Measurements from ENCODE around the gene BDKRB2.
A peak's percentile ranks its signal among the peaks of the same experiment; 100 is the strongest.

BDKRB2 gene

DNA sequence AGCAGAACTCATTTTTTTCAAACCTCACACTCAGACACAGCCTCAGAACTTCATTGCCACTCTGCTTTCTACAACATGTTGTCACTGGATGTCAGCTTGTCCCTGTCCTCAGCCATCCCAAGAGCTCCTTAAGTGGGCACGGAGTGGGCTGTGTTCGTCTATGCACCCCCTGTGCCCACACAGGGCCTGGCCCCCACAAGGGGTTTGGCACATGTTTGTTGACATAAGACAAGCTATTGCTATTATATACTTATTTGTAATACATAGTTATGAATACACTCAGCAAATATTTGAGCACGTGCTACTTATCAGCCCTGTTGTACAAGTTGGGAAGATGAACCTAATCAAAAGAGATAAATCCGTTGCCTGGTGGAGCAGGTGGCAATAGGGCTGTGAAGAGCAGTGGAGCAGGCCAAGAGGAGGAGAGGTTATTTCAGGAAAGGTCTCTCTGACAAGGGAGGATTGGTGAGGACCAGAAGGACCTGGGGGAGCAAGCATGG lies 47.1 kb downstream of the BDKRB2 start:
- no peak for DNase-seq (ENCODE audit: low read depth, low spot score)

- no peak for DNase-seq (ENCODE audit: low read depth, low spot score)
Measured at GRCh38 chr14:96252323-96252998, 47.8 kb downstream of the BDKRB2 start.

GRCh38 chr14:96252999-96253539 lies 48.4 kb downstream of the BDKRB2 start:
- DNase-seq (ENCODE audit: low read depth, low spot score) = peak; percentile 74

GRCh38 chr14:96254687-96255086 lies 50.0 kb downstream of the BDKRB2 start:
- DNase-seq (ENCODE audit: low read depth, low spot score) = no peak

GRCh38 chr14:96255501-96256366 lies 51.1 kb downstream of the BDKRB2 start, which contains the start of gene BDKRB1:
TSS of gene BDKRB1 (plus strand) at chr14:96256210. CDS start at chr14:96263683, 7,473 bp downstream.
- DNase-seq (ENCODE audit: low read depth, low spot score) = no peak

DNA sequence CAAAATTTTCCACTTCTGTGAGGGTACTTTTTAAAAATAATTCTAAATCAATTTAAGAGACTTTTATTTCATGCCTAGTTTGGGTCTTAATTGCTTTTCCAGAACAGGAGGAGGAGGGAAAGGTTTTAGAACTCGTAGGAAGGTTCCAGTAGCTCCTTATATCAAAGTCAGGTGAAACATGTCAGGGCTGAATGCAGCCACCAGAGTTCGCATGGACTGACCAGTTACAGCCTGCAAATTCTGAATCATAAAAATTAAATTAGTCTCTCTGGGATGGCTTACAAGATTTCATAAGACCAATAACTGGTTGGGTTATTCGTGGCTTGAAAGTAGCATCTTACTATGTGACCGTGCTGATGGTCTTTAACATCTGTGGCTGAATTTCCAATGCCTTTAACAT lies 51.8 kb downstream of the BDKRB2 start:
- no peak for DNase-seq (ENCODE audit: low read depth, low spot score)

GRCh38 chr14:96257056-96257455 lies 52.4 kb downstream of the BDKRB2 start:
- DNase-seq (ENCODE audit: low read depth, low spot score) = no peak

GRCh38 chr14:96257900-96258299 lies 53.3 kb downstream of the BDKRB2 start:
- no peak for DNase-seq (ENCODE audit: low read depth, low spot score)

GRCh38 chr14:96260341-96260821 lies 55.7 kb downstream of the BDKRB2 start:
- DNase-seq (ENCODE audit: low read depth, low spot score) = no peak

- no peak for DNase-seq (ENCODE audit: low read depth, low spot score)
Measured at GRCh38 chr14:96261053-96261452, 56.4 kb downstream of the BDKRB2 start.

DNA sequence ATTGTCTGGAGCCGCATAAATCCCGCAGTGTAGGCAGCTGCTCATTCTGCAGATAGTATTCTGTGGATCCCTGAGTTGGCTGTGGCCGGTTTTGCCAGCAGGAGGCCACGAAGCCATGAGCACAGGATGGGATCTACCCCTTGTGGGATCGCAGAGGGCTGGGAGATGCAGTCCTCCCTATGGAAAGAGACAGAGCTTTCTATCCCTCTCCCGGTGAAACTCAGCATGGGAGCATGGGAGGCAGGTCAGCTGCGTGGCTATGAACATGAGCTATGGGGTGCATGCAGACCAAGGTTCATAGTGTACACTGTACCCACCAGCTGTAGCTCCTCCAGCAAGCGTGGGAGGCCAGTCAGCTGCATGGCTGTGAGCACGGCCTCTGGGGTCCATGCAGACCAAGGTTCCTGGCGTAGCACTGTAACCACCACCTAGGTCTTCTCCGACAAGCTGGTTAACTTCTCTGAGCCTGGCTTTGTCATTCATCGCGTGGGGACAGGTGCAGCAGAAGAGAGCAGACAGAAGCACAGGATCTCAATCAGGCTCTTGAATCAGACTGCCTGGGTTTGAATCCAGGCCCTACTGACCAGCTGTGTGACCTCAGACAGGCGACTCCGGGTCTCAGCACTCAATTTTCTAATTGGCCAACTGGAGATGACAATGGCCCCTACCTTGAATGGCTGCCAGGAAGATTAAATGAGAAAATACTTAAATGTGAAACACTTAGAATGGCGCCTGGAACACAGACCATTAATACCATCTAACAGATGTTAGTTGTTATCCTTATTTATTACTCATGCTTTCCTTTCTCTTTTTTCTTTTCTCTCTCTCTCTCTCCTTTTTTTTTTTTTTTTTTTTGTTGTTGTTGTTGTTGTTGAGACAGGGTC lies 57.4 kb downstream of the BDKRB2 start:
- DNase-seq (ENCODE audit: low read depth, low spot score) = no peak

DNA sequence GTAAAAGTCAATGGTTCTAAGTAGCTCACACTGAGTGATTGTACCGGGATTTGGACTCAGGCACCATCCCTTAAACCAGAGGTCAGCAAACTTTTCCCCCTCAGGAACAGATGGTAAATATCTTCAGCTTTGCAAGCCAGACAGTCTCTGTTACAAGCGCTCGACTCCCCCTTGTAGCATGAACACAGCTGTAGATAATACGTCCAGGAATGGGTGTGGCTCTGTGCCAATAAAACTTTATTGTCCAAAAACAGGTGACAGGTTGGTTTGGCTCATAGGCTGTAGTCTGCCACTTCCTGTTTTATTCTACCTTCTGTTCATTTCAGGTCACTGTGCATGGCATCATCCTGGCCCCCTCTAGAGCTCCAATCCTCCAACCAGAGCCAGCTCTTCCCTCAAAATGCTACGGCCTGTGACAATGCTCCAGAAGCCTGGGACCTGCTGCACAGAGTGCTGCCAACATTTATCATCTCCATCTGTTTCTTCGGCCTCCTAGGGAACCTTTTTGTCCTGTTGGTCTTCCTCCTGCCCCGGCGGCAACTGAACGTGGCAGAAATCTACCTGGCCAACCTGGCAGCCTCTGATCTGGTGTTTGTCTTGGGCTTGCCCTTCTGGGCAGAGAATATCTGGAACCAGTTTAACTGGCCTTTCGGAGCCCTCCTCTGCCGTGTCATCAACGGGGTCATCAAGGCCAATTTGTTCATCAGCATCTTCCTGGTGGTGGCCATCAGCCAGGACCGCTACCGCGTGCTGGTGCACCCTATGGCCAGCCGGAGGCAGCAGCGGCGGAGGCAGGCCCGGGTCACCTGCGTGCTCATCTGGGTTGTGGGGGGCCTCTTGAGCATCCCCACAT lies 58.9 kb downstream of the BDKRB2 start:
- DNase-seq (ENCODE audit: low read depth, low spot score) = no peak

GRCh38 chr14:96264200-96264553 lies 59.5 kb downstream of the BDKRB2 start:
- DNase-seq (ENCODE audit: low read depth, low spot score) = no peak

DNA sequence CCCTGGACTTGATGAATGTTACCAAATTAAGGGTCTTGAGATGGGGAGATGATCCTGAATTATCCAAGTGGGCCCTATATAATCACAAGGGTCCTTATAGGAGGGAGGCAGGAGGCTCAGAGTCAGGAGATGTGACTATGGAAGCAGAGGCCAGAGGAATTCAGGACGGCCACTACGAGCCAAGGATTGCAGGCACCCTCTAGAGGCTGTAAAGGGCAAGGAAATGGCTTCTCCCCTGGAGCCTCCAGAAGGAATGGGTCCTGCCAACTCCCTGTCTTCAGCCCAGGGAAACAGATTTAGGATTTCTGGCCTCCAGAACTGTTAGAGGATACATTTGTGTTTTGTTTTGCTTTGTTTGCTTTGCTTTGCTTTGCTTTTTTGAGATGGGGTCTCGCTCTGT lies 60.2 kb downstream of the BDKRB2 start:
- DNase-seq (ENCODE audit: low read depth, low spot score) = peak; percentile 35

- no peak for DNase-seq (ENCODE audit: low read depth, low spot score)
Measured at GRCh38 chr14:96265383-96266095, 60.9 kb downstream of the BDKRB2 start.

DNA sequence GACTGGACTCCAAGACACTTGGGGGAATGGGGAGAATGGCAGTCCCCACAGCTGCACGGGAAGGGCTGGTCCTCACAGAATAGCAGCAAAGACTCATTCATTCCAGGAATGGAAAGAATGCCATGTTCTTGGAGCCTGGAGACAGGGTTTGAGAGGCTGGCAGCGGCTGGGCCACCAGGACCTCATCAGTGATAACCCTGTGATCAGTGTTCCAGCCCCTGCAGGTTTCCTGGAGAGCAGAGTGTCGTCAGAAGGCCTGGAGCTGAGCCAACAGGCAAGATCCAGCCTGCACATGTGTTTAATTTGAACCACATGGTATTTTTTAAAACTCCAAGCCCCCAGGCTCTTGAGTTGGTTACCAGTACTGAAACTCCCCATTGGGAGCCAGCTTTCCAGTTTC lies 62.7 kb downstream of the BDKRB2 start:
- no peak for DNase-seq (ENCODE audit: low read depth, low spot score)

- no peak for DNase-seq (ENCODE audit: low read depth, low spot score)
Measured at GRCh38 chr14:96267916-96268315, 63.3 kb downstream of the BDKRB2 start.

DNA sequence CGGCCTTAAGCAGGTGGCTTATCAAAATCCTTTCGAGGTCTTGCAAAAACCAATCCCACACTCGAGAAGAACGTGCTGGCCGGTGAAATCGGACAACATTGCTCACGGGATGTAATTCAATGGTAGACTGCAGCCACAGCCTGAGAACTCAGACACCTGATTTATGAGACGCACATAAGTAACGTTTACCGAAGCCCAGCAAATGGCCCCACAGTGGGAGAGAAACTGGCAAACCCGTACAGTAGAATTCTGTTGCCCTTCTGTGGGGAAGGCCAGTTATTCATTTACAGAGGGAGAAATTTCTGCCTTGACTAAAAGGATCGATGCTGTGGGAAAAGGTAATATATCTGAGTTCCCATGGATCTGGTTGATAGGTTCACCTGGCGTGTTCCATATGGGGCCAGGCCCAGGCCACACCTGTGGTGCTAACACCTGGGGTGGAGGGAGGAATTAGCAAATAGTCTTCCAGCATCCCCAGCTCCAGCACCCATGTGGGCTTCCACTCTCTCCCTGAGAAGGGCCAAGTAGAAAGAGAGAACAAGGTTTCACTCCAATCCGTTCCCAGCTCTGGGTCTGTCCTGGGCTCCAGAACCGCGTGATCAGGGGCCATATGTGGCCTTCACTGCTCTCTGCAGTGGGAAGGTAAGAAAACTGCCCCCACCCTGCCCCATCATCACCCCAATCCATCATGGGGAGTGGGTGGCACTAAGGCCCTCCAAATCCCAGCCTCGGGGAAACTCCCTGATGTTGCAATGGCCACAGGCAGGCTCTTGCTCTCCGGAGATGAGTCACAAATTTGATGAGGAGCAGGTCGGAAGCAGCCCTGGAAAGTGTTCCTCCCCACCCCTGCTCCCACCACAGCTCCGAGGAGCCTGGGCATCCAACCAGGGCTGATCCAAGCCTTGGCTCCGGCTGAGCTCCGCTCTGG lies 64.1 kb downstream of the BDKRB2 start:
- DNase-seq (ENCODE audit: low read depth, low spot score) = peak; percentile 62

GRCh38 chr14:96269359-96269710 lies 64.7 kb downstream of the BDKRB2 start:
- DNase-seq (ENCODE audit: low read depth, low spot score) = no peak

Measured in ELF-1 (cell line).